ENCODE measurements around the gene SLC2A5.

SLC2A5 gene

DNA sequence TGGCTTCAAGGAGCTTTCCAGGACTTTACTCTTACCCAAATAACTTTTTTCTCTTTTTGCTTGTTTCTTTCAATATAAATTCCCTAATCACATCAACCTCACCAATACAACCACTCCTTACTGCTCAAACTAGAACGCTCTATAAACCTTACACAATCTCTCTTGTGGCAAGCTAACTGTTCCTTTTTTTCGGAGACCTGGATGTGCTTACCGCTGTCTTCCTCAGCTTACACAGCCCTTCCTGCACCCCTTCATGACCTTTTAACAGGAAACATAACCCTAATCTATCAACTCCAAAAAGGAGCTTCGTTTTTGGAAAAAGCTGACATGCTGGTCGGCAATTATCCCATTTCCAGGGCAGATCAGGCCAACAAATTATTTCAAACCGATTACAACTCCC, 24.1 kb upstream of the SLC2A5 start:
- H3K27ac ChIP-seq = no peak overlapping the region
- DNase-seq (ENCODE audit: low spot score) = no peak
- ChIA-PET POLR2A (ENCODE audit: low non-redundant PET) (no interaction called here), CTCF (no interaction called here)
- TF ChIP-seq, protein P1, sequence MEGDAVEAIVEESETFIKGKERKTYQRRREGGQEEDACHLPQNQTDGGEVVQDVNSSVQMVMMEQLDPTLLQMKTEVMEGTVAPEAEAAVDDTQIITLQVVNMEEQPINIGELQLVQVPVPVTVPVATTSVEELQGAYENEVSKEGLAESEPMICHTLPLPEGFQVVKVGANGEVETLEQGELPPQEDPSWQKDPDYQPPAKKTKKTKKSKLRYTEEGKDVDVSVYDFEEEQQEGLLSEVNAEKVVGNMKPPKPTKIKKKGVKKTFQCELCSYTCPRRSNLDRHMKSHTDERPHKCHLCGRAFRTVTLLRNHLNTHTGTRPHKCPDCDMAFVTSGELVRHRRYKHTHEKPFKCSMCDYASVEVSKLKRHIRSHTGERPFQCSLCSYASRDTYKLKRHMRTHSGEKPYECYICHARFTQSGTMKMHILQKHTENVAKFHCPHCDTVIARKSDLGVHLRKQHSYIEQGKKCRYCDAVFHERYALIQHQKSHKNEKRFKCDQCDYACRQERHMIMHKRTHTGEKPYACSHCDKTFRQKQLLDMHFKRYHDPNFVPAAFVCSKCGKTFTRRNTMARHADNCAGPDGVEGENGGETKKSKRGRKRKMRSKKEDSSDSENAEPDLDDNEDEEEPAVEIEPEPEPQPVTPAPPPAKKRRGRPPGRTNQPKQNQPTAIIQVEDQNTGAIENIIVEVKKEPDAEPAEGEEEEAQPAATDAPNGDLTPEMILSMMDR (conservative IDR thresholded peaks at IDR 0.05; ENCODE audit: low read depth) = no peak

DNA sequence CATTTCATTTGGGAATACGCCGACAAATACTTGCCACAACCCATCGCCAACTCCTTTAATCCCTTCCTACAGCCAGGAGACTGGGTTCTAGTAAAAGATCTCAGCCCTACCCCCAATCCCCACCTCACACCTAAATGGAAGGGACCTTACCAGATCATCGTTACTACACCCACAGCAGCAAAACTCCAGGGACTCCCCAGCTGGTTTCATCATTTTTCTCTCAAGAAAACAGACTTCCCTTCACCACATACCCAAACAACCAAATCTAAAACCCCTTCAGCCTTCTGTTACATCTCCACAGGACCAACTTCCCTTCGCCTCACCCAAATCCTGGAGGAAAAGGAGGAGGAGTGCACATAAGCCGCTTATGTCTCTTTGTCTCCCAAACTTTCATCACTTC, 23.7 kb upstream of the SLC2A5 start:
- ChIA-PET POLR2A (ENCODE audit: low non-redundant PET) (no interaction called here), CTCF (no interaction called here)
- DNase-seq (ENCODE audit: low spot score) = no peak
- H3K27ac ChIP-seq = no peak overlapping the region
- TF ChIP-seq, protein P1 (conservative IDR thresholded peaks at IDR 0.05; ENCODE audit: low read depth) = no peak

DNA sequence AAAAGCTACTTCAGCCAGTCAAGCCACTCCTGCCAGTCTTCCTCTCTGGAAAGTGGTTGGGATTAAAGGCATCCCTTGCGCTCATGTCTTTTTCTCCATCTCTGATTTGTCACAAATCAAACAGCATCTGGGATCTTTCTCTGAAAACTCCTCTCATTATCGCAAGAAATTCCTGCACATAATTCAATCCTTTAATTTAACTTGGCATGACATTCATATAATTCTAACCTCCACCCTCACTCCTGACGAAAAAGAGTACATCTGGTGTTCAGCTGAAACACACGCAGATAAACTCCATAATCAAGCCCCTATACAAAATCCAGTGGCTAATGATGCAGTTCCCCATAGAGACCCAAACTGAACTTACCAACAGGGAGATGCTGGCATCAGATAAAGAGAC, 19.4 kb upstream of the SLC2A5 start:
- no peak for DNase-seq (ENCODE audit: low spot score)
- TF ChIP-seq, protein P1 (conservative IDR thresholded peaks at IDR 0.05; ENCODE audit: low read depth) = no peak
- no peak overlapping the region for H3K27ac ChIP-seq
- CTCF ChIA-PET = interaction anchor here (0.6 kb wide), 1 partner anchor 11 kb away, joined by 3 read pairs; no protein-coding TSS in a partner anchor
- POLR2A ChIA-PET (ENCODE audit: low non-redundant PET) = no interaction called here

DNA sequence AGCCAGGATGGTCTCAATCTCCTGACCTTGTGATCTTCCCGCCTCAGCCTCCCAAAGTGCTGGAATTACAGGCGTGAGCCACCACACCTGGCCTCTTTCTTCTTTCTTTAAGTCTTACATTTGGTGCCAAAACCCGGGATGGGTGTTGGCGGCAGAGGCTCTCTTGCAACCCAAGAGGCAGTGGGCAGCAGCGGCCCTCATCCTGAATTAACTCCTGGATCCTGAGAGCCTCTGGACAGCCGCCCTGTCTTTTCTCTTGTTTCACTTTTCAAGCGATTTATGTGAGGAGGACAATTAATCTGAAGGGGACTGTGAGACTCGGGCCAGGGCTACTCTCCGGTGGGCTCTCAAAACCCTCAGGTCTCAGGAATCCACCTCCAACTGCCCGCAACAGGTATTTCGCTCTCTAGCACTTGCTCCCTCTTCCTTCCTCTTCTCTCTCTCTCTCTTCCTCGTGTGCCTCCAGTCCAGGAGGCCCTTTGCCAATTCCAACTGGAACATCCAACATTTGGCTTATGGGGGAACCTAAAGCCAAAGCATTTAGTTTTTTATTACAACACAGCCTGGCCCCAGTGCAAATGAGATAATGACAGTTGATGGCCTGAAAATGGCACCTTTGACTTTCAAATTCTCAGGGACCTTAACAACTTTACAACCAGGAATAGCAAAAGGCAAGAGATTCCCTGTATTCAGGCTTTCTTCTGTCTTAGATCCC, 18.1 kb upstream of the SLC2A5 start:
- ChIA-PET POLR2A (ENCODE audit: low non-redundant PET) (no interaction called here), CTCF (interaction anchor here (0.5 kb wide), 1 partner anchor 15 kb away, joined by 4 read pairs; no protein-coding TSS in a partner anchor)
- H3K27ac ChIP-seq = no peak overlapping the region
- no peak for DNase-seq (ENCODE audit: low spot score)
- TF ChIP-seq, protein P1 (conservative IDR thresholded peaks at IDR 0.05; ENCODE audit: low read depth) = no peak

DNA sequence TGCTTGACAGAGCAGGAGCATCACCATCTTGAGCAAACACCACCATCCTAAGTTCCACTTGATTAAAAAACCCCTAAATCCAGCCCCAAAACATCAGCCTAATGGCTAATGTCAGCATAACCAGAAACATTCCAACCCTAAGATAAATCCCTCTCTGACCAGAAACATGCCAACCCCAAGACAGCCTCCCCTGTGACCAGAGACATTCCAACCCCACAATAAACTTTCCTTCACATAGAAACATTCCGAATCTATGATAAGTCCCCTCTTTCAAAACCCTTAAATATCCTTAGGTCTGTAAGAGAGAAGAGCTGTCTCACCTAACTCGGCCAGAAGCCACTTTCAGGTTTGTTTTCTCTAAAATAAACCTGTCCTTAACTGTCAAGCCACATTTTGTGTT, 17.4 kb upstream of the SLC2A5 start:
- TF ChIP-seq, protein P1 (conservative IDR thresholded peaks at IDR 0.05; ENCODE audit: low read depth) = no peak
- ChIA-PET CTCF (interaction anchor here (0.5 to 0.7 kb wide), 2 partner anchors 14 to 79 kb away, joined by 4 read pairs; no protein-coding TSS in a partner anchor), POLR2A (ENCODE audit: low non-redundant PET) (no interaction called here)
- DNase-seq (ENCODE audit: low spot score) = no peak
- H3K27ac ChIP-seq = peak overlapping the region; percentile 84

DNA sequence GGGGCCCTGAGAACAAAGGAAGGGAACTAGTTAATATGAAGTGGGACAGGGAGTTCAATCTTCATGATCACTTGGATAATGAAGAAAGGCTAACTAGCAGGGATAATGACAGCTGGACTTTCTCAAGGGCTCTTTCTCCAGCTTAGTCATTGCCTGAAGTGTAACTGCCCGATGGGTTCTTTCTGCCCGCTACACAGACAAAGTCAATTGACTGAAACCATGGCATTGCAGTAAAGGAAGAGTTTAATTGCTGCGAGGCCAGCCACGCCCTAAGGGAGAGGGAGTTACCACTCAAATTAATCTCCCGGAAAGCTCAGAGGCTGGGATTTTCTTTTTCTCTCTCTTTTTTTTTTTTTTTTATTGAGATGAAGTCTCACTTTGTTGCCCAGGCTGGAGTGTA, 16.6 kb upstream of the SLC2A5 start:
- H3K27ac ChIP-seq = peak overlapping the region; percentile 84
- ChIA-PET POLR2A (ENCODE audit: low non-redundant PET) (interaction anchor here (0.7 kb wide), 1 partner anchor 20 kb away, joined by 3 read pairs; no protein-coding TSS in a partner anchor), CTCF (interaction anchor here (0.6 to 1.3 kb wide), 3 partner anchors 9 to 78 kb away, joined by 3 to 4 read pairs (median 4); no protein-coding TSS in a partner anchor)
- DNase-seq (ENCODE audit: low spot score) = no peak
- TF ChIP-seq, protein P1 (conservative IDR thresholded peaks at IDR 0.05; ENCODE audit: low read depth) = no peak
